KMS-11 (cell line): ENCODE data around the gene NLRC3.

ENCODE experiments used
- H2AFZ ChIP-seq: fragments of 200-600 bp; sonication (generic); 2 replicates; pipeline ENCODE4 v1.6.1; 2016; ENCODE audit warnings: antibody characterized with exemption, mixed run types, low read depth
- H3K27ac ChIP-seq: fragments of 200-600 bp; sonication (generic); 2 replicates; pipeline ENCODE4 v1.6.1; 2016; ENCODE audit warnings: mild to moderate bottlenecking, mixed run types
- H3K27me3 ChIP-seq: fragments of 200-600 bp; sonication (generic); 2 replicates; pipeline ENCODE4 v1.6.1; 2017; ENCODE audit warnings: mild to moderate bottlenecking, low read depth, mixed run types, moderate library complexity; ENCODE audit not compliant: insufficient read depth
- H3K36me3 ChIP-seq: fragments of 200-600 bp; sonication (generic); 2 replicates; pipeline ENCODE4 v1.6.1; 2017; ENCODE audit warnings: mild to moderate bottlenecking, mixed run types; ENCODE audit not compliant: insufficient read depth
- H3K4me1 ChIP-seq: fragments of 200-600 bp; sonication (generic); 2 replicates; pipeline ENCODE4 v1.6.1; 2016; ENCODE audit warnings: mild to moderate bottlenecking, low read depth, mixed run types; ENCODE audit not compliant: poor library complexity, severe bottlenecking
- H3K4me2 ChIP-seq: fragments of 200-600 bp; sonication (generic); 2 replicates; pipeline ENCODE4 v1.7.0; 2016; ENCODE audit warnings: mild to moderate bottlenecking, mixed run types
- H3K4me3 ChIP-seq: fragments of 200-600 bp; sonication (generic); IDR thresholded peaks from 2 replicates; pipeline ENCODE4 v1.6.1; 2017; ENCODE audit warnings: low read depth, low read length, mixed read lengths; ENCODE audit not compliant: insufficient read depth
- H3K79me2 ChIP-seq: fragments of 200-600 bp; sonication (generic); 2 replicates; pipeline ENCODE4 v1.6.1; 2016; ENCODE audit warnings: low read depth, mixed run types; ENCODE audit not compliant: insufficient read depth
- H3K9ac ChIP-seq: fragments of 200-600 bp; sonication (generic); 2 replicates; pipeline ENCODE4 v1.6.1; 2016; ENCODE audit warnings: mild to moderate bottlenecking, mixed run types
- H4K20me1 ChIP-seq: fragments of 200-600 bp; sonication (generic); 2 replicates; pipeline ENCODE4 v1.6.1; 2016; ENCODE audit warnings: mild to moderate bottlenecking, mixed run types; ENCODE audit not compliant: insufficient read depth
- TF ChIP-seq, protein P1 (sequence below): fragments of 200-600 bp; sonication (generic); conservative IDR thresholded peaks from 2 replicates; pipeline ENCODE4 v1.6.1; 2017; ENCODE audit warnings: low read depth, mild to moderate bottlenecking, antibody characterized with exemption, low read length, moderate library complexity, mixed read lengths

The NLRC3 gene

DNA sequence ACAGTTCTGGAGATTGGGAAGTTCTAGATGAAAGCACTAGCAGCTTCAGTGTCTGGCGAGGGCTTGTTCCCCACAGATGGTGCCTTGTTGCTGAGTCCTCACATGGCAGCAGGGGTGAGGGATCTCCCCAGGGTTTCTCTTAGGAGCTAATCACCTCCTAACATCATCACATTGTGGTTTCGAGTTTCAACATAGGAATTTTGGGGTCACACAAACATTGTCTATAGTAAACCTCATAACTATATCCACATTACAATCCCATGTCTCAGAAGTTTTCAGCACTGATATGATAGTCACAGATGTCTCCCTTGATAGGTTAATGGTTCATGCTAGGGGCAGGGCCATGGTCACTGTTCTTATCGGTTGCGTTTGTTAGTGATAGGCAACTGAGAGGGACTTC lies 62.6 kb downstream of the NLRC3 start:
- Histone ChIP-seq H3K4me3 (no peak overlapping the region), H3K9ac (peak overlapping the region; percentile 38; the same call in 1 of the 2 replicates), H4K20me1 (no peaks in the 10 kb centered on the region), H3K27ac (peak overlapping the region; percentile 82), H3K27me3 (no peaks in the 10 kb centered on the region), H2AFZ (no peak overlapping the region; the same call in 1 of the 2 replicates), H3K4me1 (peaks cover 73% of the 10 kb centered on the region), H3K4me2 (peak overlapping the region; percentile 75), H3K79me2 (no peaks in the 10 kb centered on the region), H3K36me3 (no peaks in the 10 kb centered on the region)
- TF ChIP-seq, protein P1, sequence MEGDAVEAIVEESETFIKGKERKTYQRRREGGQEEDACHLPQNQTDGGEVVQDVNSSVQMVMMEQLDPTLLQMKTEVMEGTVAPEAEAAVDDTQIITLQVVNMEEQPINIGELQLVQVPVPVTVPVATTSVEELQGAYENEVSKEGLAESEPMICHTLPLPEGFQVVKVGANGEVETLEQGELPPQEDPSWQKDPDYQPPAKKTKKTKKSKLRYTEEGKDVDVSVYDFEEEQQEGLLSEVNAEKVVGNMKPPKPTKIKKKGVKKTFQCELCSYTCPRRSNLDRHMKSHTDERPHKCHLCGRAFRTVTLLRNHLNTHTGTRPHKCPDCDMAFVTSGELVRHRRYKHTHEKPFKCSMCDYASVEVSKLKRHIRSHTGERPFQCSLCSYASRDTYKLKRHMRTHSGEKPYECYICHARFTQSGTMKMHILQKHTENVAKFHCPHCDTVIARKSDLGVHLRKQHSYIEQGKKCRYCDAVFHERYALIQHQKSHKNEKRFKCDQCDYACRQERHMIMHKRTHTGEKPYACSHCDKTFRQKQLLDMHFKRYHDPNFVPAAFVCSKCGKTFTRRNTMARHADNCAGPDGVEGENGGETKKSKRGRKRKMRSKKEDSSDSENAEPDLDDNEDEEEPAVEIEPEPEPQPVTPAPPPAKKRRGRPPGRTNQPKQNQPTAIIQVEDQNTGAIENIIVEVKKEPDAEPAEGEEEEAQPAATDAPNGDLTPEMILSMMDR, result no peak

GRCh38 chr16:3513892-3514583 lies 63.2 kb downstream of the NLRC3 start:
- Histone ChIP-seq H3K4me1 (peaks cover 78% of the 10 kb centered on the region), H4K20me1 (no peaks in the 10 kb centered on the region), H2AFZ (no peak overlapping the region; the same call in 1 of the 2 replicates), H3K4me2 (peak overlapping the region; percentile 75), H3K36me3 (no peaks in the 10 kb centered on the region), H3K9ac (peak overlapping the region; percentile 38; the same call in 1 of the 2 replicates), H3K27me3 (no peaks in the 10 kb centered on the region), H3K27ac (peak overlapping the region; percentile 82), H3K79me2 (no peaks in the 10 kb centered on the region), H3K4me3 (no peak overlapping the region)
- TF ChIP-seq, protein P1, result no peak

DNA sequence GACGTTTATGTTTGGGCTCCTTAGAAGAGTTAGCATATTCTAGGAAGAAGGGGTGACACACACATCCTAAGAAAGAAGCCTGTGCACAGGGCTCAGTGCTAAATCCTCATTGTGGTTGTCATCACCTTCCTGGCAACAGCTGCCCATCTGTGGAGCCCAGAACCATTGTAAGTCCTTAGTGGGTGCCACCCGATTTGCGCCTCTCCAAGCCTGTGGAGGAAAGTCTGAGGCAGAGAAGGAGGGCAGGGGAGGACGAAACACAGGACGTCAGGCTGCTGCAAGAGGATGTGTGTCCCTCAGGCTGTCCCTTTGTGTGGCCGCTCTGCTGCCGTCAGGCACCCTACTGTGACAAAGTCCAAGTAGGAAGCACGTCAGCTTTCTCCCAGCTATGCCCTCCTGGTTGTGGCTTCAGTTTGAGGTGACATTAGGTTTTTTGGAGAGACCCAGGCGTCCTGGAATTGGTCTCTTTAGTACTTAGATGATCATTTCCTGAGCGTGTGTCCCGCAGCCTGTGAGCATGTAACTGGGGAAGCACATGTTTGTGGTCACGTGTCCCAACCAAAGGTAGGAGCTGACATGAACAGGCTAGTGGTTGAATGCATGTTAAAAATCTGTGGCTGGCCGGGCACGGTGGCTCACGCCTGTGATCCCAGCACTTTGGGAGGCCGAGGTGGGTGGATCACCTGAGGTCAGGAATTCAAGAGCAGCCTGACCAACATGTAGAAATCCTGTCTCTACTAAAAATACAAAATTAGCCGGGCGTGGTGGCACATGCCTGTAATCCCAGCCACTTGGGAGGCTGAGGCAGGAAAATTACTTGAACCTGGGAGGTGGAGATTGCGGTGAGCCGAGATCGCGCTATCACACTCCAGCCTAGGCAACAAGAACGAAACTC lies 65.7 kb downstream of the NLRC3 start:
- Histone ChIP-seq H2AFZ (no peak overlapping the region), H3K27ac (peak overlapping the region; percentile 44; the same call in 1 of the 2 replicates), H3K4me1 (peaks cover 93% of the 10 kb centered on the region), H3K9ac (no peak overlapping the region), H4K20me1 (no peaks in the 10 kb centered on the region), H3K27me3 (no peaks in the 10 kb centered on the region), H3K36me3 (no peaks in the 10 kb centered on the region), H3K4me2 (peak overlapping the region; percentile 41; the same call in 1 of the 2 replicates), H3K4me3 (no peak overlapping the region), H3K79me2 (no peaks in the 10 kb centered on the region)
- TF ChIP-seq, protein P1, result no peak

DNA sequence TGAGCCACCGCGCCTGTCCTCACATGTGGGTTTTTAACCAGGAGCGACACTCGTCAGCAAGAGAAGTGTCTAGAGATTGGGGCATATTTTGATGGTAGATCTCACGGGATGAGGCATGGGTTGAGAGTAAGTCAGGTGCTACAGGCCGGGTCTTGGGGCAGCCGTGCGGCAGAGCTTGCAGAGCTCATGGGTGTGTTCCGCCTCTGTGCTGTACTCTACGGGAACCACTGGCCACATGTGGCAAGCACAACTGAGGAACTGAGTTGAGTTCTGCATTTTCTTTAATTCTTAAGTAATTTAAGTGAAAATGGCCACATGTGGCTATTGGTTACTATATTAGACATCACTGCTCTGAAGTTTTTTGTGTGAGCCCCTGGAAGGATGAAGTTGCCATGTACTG lies 66.8 kb downstream of the NLRC3 start:
- peak overlapping the region; percentile 19; the same call in 1 of the 2 replicates for H3K4me2 ChIP-seq
- no peaks in the 10 kb centered on the region for H3K27me3 ChIP-seq
- TF ChIP-seq, protein P1, result no peak
- no peak overlapping the region for H3K4me3 ChIP-seq
- H2AFZ ChIP-seq, result no peak overlapping the region
- no peaks in the 10 kb centered on the region for H3K79me2 ChIP-seq
- peaks cover 91% of the 10 kb centered on the region for H3K4me1 ChIP-seq
- H3K9ac ChIP-seq, result no peak overlapping the region
- no peaks in the 10 kb centered on the region for H4K20me1 ChIP-seq
- no peaks in the 10 kb centered on the region for H3K36me3 ChIP-seq
- peak overlapping the region; percentile 79 for H3K27ac ChIP-seq
